IPS-18c (cell line): Measurements from ENCODE around the gene UTS2R.

ENCODE experiments used
- H3K4me3 ChIP-seq: 2 replicates; pipeline ENCODE4 v1.7.0; 2013; ENCODE audit warnings: low read depth, mild to moderate bottlenecking, low read length, moderate library complexity; ENCODE audit not compliant: insufficient read depth
- H3K9me3 ChIP-seq: one replicate; pipeline ENCODE4 v1.6.1; 2013; ENCODE audit warnings: mild to moderate bottlenecking, low read length, moderate library complexity; ENCODE audit not compliant: control insufficient read depth, insufficient read depth

Gene UTS2R

DNA sequence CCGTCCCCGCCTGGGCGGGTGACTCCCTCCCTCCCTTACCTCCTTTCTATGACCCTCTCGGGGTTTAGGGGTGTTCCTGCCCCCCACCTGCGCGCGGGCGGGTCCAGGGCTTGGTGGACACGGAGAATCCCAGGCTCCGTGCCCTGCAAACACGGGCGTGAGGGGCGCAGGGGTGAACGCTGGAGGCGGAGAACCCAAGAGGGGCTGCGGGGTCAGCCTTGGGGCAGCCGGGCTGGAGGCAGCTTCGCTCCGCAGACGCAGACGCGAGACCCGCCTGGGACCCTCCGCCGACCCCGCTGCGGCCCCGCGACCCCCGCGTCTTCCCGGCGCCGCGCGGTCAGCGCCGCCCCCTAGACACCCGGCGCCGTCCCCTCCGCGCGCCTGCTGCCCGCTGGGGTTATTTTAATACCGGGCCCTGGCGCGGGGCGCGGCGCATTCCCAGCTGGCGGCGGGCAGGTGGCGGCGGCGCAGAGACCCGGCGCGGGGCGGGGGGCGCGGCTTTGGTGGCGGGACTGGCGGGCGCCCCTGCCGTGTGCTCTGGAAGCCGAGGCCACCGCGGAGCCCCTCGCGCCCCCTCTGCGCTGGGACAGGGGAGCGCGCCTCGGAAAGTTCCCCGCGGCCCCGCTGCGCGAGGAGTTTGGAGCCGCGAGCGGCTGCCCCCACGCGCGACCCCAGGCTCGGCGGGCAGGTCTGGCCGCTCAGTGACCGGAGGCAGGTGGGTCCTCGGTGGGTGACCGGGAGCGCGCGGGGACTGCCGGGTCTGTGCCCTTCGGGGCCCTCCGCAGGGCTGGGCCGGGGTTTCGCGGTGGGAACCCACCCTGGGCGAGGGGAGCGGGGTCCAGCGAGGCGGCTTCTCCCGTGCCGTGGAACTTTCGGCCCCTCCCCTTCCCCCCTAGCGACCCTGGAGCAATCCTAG, at the start of gene UTS2R:
Gene UTS2R (plus strand): TSS at position 433 of the 916 bp plus-strand sequence. CDS start 2,560 bp downstream, outside the sequence.
- peaks cover 2% of the 10 kb centered on the region for H3K9me3 ChIP-seq
- peak within 1 kb of the TSS; percentile 47 for H3K4me3 ChIP-seq

DNA sequence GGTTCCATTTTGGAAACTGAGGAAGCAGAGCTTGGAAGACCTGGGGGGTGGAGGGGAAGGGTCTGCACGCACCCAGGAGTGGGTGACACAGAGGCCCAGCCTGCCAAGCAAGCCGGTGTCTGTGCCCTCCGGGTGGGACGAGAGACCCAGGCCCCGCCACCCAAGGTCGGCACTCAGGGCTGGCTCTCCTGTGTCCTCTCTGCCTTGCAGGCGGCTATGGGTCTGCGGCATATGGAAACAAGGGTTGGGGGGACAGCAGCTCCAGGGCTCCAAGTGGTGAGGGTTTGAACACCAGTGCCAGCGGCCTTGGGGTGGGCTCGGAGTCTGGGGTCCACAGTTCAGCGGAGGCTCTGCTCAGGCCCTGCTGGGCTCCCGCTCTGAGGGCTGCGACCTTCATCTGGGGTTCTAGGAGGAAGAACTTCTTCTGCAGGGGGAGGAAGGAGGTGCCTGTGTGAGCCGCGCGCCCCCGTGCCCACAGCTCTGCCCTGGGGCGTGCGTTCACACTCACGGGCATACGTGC, 49.6 kb upstream of the UTS2R start:
- no peaks in the 10 kb centered on the region for H3K9me3 ChIP-seq
- H3K4me3 ChIP-seq: no peak overlapping the region

DNA sequence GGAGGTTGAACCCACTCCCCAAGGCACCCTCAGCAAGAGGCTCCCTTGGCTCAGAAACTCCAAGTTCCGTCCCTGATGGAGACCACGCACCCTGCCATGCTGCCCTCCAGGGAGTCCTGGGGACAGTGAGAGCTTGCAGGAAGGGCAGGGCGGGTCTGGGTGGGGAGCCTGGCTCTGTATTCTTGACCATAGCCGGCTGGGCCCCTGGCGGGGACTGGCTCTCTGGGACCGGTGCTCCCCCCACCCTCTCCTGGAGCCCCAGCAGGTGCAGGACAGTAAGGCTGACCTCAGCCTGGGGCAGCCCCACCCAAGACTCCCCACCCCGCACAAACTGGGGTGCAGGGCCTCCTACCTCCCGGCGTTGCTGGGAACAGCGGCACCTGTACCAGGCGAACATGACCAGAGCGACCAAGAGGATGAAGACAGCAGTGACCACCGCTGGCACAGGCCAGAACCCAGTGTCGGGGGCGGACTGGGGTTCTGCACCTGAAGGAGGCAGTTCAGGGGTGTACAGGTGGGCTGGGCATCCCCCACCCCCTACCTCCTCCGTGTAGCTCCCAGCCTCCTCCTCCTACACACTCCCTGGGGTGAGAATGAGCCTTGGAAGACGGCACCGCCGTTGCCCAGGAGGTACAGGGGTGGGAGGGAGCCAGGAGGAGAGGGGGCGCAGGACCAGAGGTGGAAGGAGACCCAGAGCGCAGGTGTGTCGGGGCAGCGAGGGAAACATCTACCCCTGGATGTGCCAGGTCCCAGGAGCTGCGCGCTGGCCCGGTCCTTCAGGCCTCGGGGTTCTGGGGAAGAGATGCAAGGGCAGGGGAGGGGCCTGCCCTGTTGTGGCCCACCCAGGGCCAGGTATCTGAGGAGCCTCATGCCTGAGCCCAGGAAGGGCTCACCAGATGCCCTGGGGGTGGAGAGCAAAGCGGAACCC, 48.8 kb upstream of the UTS2R start:
- H3K4me3 ChIP-seq: no peak overlapping the region
- no peaks in the 10 kb centered on the region for H3K9me3 ChIP-seq

DNA sequence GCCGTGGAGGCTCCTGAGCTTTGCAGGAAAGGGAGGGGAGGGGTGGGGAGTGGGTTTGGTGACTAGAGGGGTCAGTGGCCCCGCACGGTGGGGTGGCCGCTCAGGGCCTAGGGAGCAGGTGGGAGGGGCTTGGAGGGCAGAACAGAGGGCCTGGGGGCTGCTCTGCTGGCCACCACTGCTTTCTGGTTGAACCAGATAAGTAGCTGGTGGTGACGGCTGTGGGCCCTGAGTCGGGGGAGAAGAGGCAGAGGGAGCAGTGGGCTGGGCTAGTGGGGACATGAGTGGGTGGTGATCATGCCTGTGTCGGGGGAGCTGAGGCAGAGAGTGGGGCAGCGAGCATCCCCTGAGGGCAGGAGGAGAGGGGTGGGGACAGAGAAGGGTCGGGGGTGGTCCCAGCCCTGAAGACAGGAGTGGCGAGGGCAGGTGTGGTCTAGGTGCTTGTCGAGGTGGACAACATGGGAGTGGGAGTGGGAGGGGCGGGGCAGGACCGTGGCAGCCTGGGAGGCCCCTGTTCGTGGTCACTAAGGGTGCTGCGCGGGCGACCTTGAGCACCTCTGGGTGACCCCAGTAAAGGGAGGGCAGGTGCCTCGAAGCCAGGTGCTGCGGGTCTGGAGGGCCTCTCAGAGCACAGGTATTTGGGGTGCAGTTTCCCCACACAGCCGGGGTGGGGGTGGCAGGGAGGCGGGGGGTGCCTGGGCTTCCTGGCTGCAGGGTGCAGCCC, 47.9 kb upstream of the UTS2R start:
- no peak overlapping the region for H3K4me3 ChIP-seq
- no peaks in the 10 kb centered on the region for H3K9me3 ChIP-seq

DNA sequence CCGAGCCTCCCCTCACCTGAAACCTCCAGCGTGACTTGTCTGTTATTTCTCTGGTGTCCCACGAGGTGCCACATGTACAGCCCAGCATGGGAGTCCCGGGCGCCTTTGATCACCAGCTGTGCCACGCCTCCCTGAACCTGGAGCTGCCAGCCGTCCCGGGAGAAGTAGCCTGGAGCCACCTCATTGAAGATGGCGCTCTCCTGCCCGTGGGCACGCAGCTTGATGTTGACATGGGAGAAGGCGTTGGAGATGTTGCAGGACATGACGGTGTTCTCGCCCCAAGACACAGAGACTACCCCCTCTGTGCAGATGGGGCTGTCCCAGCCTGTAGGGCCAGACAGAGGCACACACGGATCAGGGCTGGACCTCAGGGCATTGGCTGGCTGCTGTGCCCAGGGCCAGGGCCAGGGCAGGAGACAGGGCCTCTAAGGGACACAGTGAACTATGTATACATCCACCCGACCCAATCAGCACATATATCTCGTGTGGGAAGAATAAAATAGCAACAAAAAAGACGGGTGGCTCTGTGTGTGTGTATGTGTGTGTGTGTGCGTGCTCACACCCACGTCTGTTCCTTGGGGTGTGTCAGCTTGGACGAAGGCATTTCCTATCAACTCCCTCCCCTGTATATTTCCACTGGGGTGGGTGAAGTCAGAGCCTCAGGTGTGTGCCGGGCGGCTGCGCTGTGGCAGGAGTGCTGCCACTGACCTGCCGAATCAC, 46.8 kb upstream of the UTS2R start:
- no peak overlapping the region for H3K4me3 ChIP-seq
- H3K9me3 ChIP-seq: no peaks in the 10 kb centered on the region

DNA sequence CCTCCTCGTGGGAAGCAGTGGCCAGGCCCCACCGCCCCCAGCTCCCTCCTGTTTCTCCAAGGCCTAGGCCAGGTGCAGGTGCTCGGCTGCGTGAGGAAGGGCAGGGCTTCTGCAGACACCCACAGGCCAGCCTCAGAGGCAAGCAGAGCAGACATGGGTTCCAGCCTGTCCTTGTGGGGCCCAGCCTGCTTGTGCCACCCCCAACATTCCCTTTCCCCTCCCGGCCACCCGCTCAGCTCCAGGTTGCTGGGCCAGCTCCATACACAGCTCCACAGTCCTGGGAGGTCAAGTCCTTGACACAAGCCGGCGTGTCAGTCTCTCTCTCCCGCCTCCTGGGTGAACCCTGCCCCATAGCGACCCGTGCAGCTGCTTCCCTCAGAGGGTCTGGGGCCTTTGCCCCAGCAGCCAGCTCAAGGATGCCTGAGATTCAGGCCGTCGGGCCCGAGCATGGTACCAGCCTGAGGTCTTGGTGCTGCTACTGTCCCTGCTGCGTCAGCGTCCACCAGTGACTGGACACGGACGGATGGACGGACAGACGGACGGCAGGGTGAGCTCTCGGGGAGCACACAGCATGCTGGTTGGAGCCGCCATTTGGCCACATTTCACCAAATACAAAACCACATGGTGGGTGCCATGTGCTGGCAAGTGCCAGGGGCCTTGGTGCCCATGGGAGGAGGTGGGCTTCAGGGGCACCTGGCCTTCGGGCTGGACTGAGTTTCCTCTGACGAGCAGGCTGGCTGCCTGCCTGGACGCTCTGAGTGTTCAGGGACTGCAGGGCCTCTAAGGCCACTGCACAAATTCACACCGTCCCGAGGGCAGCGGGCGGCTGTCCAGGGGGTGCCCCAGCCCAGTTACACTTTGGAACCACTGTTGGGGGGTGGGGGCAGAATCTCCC, 46.0 kb upstream of the UTS2R start:
- no peaks in the 10 kb centered on the region for H3K9me3 ChIP-seq
- H3K4me3 ChIP-seq: no peak overlapping the region

DNA sequence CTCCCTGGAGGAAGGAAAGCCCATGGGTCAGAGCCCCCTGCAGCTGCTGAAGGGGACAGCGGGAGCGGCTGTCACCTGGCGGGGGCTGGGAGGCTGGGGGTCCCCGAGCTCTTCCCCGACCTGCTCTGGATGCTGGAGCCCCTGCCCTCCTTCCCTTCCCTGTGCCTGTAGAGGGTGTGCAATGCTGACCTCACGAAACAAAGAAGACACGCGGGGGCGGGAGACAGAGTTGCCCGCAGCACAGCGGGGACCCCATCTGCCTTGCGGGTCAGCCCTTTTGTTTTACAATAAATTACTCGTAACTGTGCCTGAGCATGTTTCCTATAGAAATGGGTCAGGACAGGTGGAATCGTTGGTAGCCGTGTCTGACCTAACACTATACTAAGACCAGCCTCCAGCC, 44.3 kb upstream of the UTS2R start:
- Histone ChIP-seq H3K4me3 (no peak overlapping the region), H3K9me3 (no peaks in the 10 kb centered on the region)

DNA sequence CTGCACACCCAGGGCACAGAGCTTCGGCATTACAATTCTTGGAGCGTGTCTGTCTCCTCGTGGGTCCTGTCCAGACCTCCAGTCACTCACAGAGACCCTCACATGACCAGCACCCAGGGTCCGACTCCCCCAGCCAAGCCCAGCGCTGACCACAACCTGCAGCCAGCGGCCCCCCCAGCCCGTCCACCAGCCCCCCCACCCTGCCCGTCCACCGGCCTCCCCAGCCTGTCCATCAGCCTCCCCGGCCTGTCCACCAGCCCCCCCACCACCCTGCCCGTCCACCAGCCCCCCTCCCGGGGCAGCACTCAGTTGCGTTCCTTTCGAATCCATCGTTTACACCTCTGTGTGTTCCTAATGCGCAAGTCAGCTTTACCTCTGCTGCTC, 43.8 kb upstream of the UTS2R start:
- no peak overlapping the region for H3K4me3 ChIP-seq
- H3K9me3 ChIP-seq: no peaks in the 10 kb centered on the region

DNA sequence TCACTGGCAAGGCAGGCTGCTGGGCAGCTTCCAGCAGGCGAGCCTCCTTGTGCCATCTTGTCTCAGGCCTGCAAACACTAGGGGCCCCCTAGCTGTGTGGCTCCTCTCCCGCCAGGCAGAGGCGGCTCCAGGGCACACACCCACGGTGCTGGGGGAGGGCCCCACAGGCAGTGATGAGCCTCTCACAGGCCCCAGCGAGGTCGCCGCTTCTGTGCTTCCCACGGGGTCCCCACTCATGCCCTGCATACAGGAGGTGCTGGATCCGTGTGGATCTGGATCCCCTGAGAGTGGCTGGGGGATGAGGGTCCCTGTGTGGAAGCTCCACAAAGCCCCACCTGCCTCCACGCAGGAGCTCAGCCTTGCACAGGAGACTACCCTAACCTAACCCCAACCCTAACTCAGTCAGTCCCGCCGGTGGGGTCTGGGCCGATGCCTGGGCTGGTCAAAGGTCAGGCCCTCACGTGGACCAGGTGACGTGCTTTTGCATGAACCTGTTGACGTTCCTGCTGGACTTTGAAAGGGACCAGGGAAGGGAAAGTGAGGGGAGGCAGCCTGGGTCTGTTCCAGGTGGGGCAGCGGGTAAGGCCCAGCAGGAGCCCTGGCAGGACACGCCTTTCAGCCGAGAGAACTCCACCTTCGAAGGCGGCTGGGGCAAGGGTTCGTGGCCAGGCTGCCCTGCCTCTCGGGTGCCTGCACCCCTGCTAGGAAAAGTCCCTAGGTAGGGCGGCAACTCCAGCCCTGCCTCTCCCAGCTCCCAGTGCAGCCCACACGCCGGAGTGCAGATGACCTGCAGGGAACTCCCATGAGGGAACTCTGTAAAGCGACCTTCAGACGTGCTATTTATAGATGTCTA, 43.2 kb upstream of the UTS2R start:
- no peaks in the 10 kb centered on the region for H3K9me3 ChIP-seq
- no peak overlapping the region for H3K4me3 ChIP-seq

DNA sequence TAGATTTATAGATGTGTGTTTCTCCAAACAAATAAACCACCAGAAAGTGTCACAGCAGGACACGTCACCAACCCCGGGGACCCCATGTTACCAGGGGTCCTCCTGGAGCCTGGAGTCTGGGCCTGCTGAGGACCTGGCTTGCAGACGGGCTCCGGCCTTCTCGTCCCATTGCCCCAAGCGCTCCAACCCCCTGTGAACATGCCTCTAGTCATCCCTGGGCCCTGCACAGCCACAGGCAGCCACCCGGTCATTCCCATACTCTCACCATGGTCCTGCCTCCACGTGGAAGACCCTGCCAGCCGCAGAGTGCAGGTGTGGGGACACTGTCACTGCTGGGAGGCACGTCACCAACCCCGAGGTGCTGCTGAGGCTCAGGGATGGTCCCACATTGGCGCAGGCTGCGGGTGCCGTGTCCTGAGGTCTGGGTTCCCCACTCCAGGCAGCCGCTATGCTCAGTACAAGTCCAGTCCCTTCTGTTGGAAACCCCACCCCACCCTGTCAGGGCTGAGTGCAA, 42.5 kb upstream of the UTS2R start:
- no peak overlapping the region for H3K4me3 ChIP-seq
- H3K9me3 ChIP-seq: no peaks in the 10 kb centered on the region

DNA sequence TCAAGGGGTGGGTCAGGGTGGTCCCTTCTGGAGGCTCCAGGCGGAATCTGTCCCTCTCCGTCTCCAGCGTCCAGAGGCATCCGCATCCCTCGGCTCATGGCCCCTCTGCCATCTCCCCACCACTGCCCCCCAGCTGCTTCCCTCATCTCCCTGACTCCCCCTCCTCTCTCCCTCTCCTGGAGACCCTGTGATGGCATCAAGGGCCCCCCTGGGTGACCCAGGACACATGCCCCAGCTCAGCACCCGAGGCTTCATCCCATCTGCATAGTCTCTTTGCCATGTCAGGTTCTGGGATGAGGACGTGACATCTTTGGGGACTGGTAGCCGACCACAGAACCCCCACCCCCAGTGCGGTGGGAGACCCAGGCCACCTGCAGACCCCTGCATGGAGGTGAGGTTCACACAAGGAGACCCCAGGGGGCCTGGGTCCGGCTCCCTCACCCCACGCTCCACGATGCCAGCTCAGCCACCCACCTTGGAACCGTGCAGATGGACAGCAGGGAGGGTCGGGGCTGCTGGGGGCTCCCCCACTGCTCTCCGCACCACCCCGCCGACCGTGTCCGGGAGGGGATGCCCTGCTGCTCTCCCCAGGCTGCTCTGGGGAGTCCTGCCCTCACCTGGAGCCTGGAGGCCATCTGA, 41.8 kb upstream of the UTS2R start:
- H3K4me3 ChIP-seq: no peak overlapping the region

DNA sequence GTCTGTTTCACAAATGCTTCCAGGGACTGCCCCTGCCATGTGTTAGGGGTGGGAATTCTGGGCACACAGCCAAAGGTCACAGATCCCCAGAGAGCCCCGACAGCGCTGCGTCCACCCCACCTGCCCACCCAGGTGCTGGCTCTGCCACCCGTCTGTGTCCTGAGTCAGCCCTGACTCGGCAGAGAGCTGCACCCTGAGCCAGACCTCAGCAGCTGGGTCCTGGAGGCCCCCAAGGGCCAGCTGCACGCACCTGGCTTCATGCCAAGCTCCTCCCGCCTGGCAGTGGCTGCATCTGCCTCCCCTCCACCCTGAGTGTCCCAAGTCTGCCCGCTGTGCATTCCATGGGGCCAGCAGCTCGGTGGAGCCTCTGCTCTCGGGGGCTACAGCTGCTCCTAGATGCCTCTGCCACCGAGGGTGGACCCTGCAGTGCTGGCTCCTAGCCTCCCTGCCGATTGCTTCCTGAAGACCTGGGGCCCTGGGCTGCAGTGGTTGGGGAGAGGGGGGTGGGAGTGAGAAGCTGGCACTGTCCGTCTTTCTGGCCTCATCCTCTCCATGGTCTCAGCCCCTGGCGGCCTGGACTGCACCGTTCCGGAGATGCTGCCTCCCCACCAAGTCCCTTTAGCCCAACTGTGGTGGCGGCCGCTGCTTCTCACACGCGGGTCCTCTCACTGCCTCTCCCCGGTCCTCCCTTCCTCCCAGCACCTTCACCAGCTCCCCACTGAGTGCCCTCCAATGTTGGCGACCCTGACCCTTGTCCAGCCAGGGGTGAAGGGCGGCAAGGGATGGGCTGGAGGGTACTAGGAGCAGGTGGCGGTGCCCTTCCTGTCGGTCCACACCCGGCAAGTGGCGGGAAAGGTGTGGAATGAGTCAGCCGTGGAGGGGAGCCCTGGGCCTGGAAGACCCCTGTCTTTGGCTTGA, 41.0 kb upstream of the UTS2R start:
- Histone ChIP-seq H3K4me3 (no peak overlapping the region), H3K9me3 (no peaks in the 10 kb centered on the region)

More for the DNA sequence above, 41.8 kb upstream of the UTS2R start:
- H3K9me3 ChIP-seq: no peaks in the 10 kb centered on the region

DNA sequence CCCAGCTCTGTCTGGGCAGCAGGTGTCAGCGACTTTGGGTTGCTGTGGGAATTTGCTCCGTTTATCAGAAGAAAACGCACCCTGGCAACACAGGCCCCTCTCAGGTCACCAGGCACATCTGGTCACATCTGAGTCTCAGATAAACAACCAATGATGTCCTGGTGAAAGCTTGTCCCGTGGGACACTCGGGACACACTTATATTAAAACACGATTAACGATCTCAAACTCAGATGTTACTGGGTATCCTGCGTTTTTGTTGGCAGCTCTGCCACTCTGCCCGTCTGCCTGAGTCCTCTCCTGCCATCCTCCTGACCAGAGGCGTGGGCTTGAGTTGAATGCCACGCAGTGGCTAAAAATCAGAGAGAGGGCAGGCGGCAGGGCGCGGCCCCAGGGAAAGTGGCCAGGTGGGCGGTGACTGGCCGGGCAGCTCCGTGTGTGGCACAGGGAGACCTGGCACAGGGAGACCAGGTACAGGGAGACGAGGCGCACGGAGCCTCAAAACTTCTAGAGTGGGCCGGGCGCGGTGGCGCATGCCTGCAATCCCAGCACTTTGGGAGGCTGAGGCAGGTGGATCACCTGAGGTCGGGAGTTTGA, 40.1 kb upstream of the UTS2R start:
- Histone ChIP-seq H3K9me3 (no peaks in the 10 kb centered on the region), H3K4me3 (no peak overlapping the region)
